ENCODE results near the gene PALLD. TPM values are rescaled to one million over a fixed set of nuclear protein-coding genes. Genes with fewer than 3 reads are reported as not detected.
A peak's percentile ranks its signal among the peaks of the same experiment; 100 is the strongest.

PALLD gene
- total RNA-seq, 1 donor from 2014 or later: 396 TPM

GRCh38 chr4:168884251-168885124 lies 387.6 kb downstream of the PALLD start:
- Mint-ChIP-seq H3K4me3 (ENCODE audit: unreplicated experiment) (no peak overlapping the region), H3K9me3 (ENCODE audit: unreplicated experiment) (no peaks in the 10 kb centered on the region), H3K4me1 (ENCODE audit: unreplicated experiment) (peaks cover 75% of the 10 kb centered on the region), H3K27me3 (ENCODE audit: unreplicated experiment) (no peaks in the 10 kb centered on the region), H3K36me3 (ENCODE audit: unreplicated experiment) (peaks cover 41% of the 10 kb centered on the region), H3K27ac (ENCODE audit: unreplicated experiment) (peak overlapping the region; percentile 81)
- TF ChIP-seq CTCF (IDR thresholded peaks at IDR 0.05): no peak
- no peak for DNase-seq (ENCODE audit: extremely low spot score, unreplicated experiment)

DNA sequence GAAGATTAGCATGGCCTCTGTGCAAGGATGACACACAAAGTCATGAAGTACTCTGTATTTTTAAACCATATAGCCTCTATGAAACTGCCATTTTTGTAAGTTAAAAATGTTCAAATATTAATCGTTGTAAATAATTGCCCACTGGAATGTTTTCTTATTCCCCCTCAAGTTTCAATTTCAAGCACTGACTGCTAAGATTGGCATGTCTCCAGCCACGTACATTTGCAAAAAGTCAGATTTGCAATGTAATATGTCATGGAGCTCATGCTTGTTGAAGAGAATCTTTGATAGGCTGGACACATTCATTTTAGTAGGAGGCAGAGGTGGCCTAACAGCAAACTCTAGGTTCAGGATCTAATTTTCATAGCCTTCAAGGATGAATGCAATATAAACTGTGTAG lies 388.5 kb downstream of the PALLD start:
- H3K27ac Mint-ChIP-seq (ENCODE audit: unreplicated experiment): peak overlapping the region; percentile 81
- H3K4me1 Mint-ChIP-seq (ENCODE audit: unreplicated experiment): peaks cover 66% of the 10 kb centered on the region

DNA sequence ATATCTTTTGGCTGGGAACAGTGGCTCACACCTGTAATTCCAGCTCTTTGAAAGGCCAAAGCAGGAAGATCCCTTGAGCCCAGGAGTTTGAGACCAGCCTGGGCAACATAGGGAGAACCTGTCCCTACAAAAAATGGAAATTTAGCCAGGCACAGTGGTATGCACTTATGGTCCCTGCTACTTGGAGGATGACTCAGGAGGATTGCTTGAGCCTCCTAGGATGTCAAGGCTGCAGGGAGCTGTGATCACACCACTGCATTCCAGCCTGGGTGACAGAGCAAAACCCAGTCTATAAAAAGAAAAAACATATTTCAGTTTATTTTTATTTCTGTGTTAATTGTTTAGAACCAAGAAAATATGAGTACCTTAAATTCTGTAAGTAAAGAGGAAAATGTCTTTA lies 389.5 kb downstream of the PALLD start:
- TF ChIP-seq CTCF (IDR thresholded peaks at IDR 0.05): no peak
- Mint-ChIP-seq H3K4me1 (ENCODE audit: unreplicated experiment) (peaks cover 57% of the 10 kb centered on the region), H3K27me3 (ENCODE audit: unreplicated experiment) (no peaks in the 10 kb centered on the region), H3K9me3 (ENCODE audit: unreplicated experiment) (no peaks in the 10 kb centered on the region), H3K27ac (ENCODE audit: unreplicated experiment) (peak overlapping the region; percentile 70), H3K4me3 (ENCODE audit: unreplicated experiment) (no peak overlapping the region), H3K36me3 (ENCODE audit: unreplicated experiment) (peaks cover 51% of the 10 kb centered on the region)
- DNase-seq (ENCODE audit: extremely low spot score, unreplicated experiment): no peak

More for the DNA sequence above, 388.5 kb downstream of the PALLD start:
- Mint-ChIP-seq H3K9me3 (ENCODE audit: unreplicated experiment) (no peaks in the 10 kb centered on the region), H3K36me3 (ENCODE audit: unreplicated experiment) (peaks cover 44% of the 10 kb centered on the region), H3K4me3 (ENCODE audit: unreplicated experiment) (no peak overlapping the region), H3K27me3 (ENCODE audit: unreplicated experiment) (no peaks in the 10 kb centered on the region)
- no peak for DNase-seq (ENCODE audit: extremely low spot score, unreplicated experiment)
- TF ChIP-seq CTCF (IDR thresholded peaks at IDR 0.05): no peak

- Mint-ChIP-seq H3K36me3 (ENCODE audit: unreplicated experiment) (peaks cover 44% of the 10 kb centered on the region), H3K9me3 (ENCODE audit: unreplicated experiment) (no peaks in the 10 kb centered on the region), H3K4me1 (ENCODE audit: unreplicated experiment) (peaks cover 46% of the 10 kb centered on the region), H3K27me3 (ENCODE audit: unreplicated experiment) (no peaks in the 10 kb centered on the region), H3K4me3 (ENCODE audit: unreplicated experiment) (no peak overlapping the region), H3K27ac (ENCODE audit: unreplicated experiment) (peak overlapping the region; percentile 76)
- no peak for DNase-seq (ENCODE audit: extremely low spot score, unreplicated experiment)
- no peak for TF ChIP-seq CTCF (IDR thresholded peaks at IDR 0.05)
Measured at GRCh38 chr4:168887809-168888208, 391.0 kb downstream of the PALLD start.

- DNase-seq (ENCODE audit: extremely low spot score, unreplicated experiment): no peak
- peaks cover 40% of the 10 kb centered on the region for H3K4me1 Mint-ChIP-seq (ENCODE audit: unreplicated experiment)
- H3K9me3 Mint-ChIP-seq (ENCODE audit: unreplicated experiment): no peaks in the 10 kb centered on the region
- no peak overlapping the region for H3K4me3 Mint-ChIP-seq (ENCODE audit: unreplicated experiment)
- peaks cover 47% of the 10 kb centered on the region for H3K36me3 Mint-ChIP-seq (ENCODE audit: unreplicated experiment)
- TF ChIP-seq CTCF (IDR thresholded peaks at IDR 0.05): no peak
- peak overlapping the region; percentile 56 for H3K27ac Mint-ChIP-seq (ENCODE audit: unreplicated experiment)
- no peaks in the 10 kb centered on the region for H3K27me3 Mint-ChIP-seq (ENCODE audit: unreplicated experiment)
Measured at GRCh38 chr4:168888715-168889215, 391.9 kb downstream of the PALLD start.

Measured in osteocyte (in vitro differentiated cells).